ENCODE results near the gene CDKN2AIPNL. TPM values are rescaled to one million over a fixed set of nuclear protein-coding genes. Genes with fewer than 3 reads are reported as not detected.

CDKN2AIPNL gene
- total RNA-seq, 2 donors from 2014 or later, result 3.0 to 14.5 TPM

DNA sequence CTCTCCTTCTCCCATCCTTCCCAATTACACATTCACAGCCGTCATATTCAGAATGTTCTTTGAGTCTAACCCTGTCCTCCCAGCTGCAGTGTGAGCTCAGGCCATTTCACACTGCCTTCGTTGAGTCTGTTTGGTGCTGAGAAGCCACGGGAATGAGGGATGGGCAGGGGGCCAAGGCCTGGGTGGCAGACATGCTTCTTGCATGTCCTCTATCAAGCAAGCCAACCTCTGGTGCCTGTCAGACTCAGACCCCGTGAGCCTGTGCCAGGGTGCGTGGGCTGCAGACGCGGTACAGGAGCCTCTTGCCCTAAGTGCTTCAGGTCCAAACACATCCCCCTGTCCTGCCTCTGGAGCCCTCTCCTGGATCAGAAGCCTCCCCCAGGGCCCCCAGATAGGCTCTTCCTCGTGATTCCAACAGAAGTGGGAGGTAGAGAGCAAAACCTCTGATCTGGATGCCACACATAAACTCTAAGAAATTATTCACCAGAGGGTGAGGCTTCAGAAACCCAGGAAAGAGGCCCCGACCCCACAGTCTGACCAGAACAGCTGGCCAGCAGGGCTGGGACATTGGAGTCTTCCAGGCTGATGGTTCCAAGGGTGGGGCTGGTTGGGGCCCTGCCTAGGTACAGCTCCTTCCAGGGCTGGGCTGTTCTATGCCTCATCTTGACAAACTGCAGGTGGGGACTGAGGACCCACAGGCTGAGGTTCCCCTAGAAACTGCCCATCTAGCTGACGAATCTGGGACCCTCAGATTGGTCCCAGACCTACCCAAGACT, 46.7 kb upstream of the CDKN2AIPNL start:
- Histone ChIP-seq H3K4me1 (peaks cover 9% of the 10 kb centered on the region), H3K27ac (no peak overlapping the region), H3K27me3 (no peaks in the 10 kb centered on the region), H3K36me3 (replicated peaks in 1 of 2; ENCODE audit: insufficient read depth in 1 of 2, low read depth in 2 of 2) (no peaks in the 10 kb centered on the region), H3K9me3 (no peaks in the 10 kb centered on the region), H3K4me3 (no peak overlapping the region)
- WGBS, 2 donors, result 64 to 72% methylated on average over 6 to 10 of the region's 10 CpGs
- DNase-seq, result peak in 2 of 4 donors; percentile 47 to 64
- peak; percentile 28 for ATAC-seq
- TF ChIP-seq POLR2A (IDR thresholded peaks at IDR 0.05), result no peak
- no peak for TF ChIP-seq CTCF (IDR thresholded peaks at IDR 0.05)
- intact Hi-C loops (cut with DNase I), result no loop called here

GRCh38 chr5:134457801-134458200, 46.1 kb upstream of the CDKN2AIPNL start:
- intact Hi-C loops (cut with DNase I), result no loop called here
- H3K4me3 ChIP-seq, result no peak overlapping the region
- H3K36me3 ChIP-seq (replicated peaks in 1 of 2; ENCODE audit: insufficient read depth in 1 of 2, low read depth in 2 of 2), result no peaks in the 10 kb centered on the region
- no peak overlapping the region for H3K27ac ChIP-seq
- no peak for TF ChIP-seq POLR2A (IDR thresholded peaks at IDR 0.05)
- WGBS, 2 donors, result 86 to 95% methylated on average over 3 of the region's 3 CpGs
- H3K9me3 ChIP-seq, result no peaks in the 10 kb centered on the region
- ATAC-seq (no peak), DNase-seq (no peak)
- no peaks in the 10 kb centered on the region for H3K27me3 ChIP-seq
- H3K4me1 ChIP-seq, result peaks cover 9% of the 10 kb centered on the region

GRCh38 chr5:134456825-134457224, 45.1 kb upstream of the CDKN2AIPNL start:
- Histone ChIP-seq H3K27me3 (no peaks in the 10 kb centered on the region), H3K9me3 (no peaks in the 10 kb centered on the region), H3K4me1 (peaks cover 9% of the 10 kb centered on the region), H3K27ac (no peak overlapping the region), H3K4me3 (no peak overlapping the region), H3K36me3 (replicated peaks in 1 of 2; ENCODE audit: insufficient read depth in 1 of 2, low read depth in 2 of 2) (no peaks in the 10 kb centered on the region)
- 57 to 69% methylated on average over 4 of the region's 4 CpGs for WGBS, 2 donors
- intact Hi-C loops (cut with DNase I), result no loop called here
- no peak for ATAC-seq
- no peak for DNase-seq
- TF ChIP-seq POLR2A (IDR thresholded peaks at IDR 0.05) (no peak), CTCF (IDR thresholded peaks at IDR 0.05) (no peak)

- H3K27me3 ChIP-seq, result no peaks in the 10 kb centered on the region
- no peak for ATAC-seq
- no peak for DNase-seq
- intact Hi-C loops (cut with DNase I), result no loop called here
- H3K36me3 ChIP-seq (replicated peaks in 1 of 2; ENCODE audit: insufficient read depth in 1 of 2, low read depth in 2 of 2), result no peaks in the 10 kb centered on the region
- no peak for TF ChIP-seq CTCF (IDR thresholded peaks at IDR 0.05)
- no peak for TF ChIP-seq POLR2A (IDR thresholded peaks at IDR 0.05)
- 93 to 95% methylated on average over 8 of the region's 8 CpGs for WGBS, 2 donors
- peaks cover 9% of the 10 kb centered on the region for H3K4me1 ChIP-seq
- no peak overlapping the region for H3K4me3 ChIP-seq
- no peaks in the 10 kb centered on the region for H3K9me3 ChIP-seq
- H3K27ac ChIP-seq, result no peak overlapping the region
Measured at GRCh38 chr5:134455466-134455865, 43.8 kb upstream of the CDKN2AIPNL start.

DNA sequence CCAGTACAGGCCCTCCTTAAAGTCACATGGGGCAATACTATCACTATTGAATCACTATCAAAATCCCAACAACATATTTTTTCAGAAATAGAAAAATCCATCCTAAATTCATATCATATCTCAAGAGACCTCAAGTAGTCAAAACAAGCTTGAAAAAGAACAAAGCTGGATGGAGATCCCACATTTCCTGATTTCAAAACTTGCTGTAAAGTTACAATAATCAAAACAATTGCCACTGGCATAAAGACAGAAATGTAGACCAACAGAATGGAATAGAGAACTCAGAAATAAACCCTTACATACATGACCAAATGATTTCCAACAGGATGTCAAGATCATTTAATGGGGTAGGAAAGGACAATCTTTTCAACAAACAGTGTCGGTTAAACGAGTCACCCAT, 41.3 kb upstream of the CDKN2AIPNL start:
- no peak overlapping the region for H3K4me3 ChIP-seq

More for the DNA sequence above, 41.3 kb upstream of the CDKN2AIPNL start:
- Histone ChIP-seq H3K36me3 (replicated peaks in 1 of 2; ENCODE audit: insufficient read depth in 1 of 2, low read depth in 2 of 2) (no peaks in the 10 kb centered on the region), H3K27ac (no peak overlapping the region), H3K4me1 (peaks cover 2% of the 10 kb centered on the region), H3K27me3 (no peaks in the 10 kb centered on the region), H3K9me3 (no peaks in the 10 kb centered on the region)
- no peak for TF ChIP-seq CTCF (IDR thresholded peaks at IDR 0.05)
- ATAC-seq, result no peak
- intact Hi-C loops (cut with DNase I), result no loop called here
- no peak for DNase-seq
- WGBS, 2 donors, result 78 to 90% methylated on average over 2 of the region's 2 CpGs
